IMR-90 (cell line): Measurements from ENCODE around the gene NUP205. TPM values are rescaled to one million over a fixed set of nuclear protein-coding genes. Genes with fewer than 3 reads are reported as not detected.

Experiments
- ATAC-seq: fragments of 200-7000 bp; cut with Tn5 transposase; 2 replicates; pipeline ENCODE4 v1.9.1; 2020; ENCODE audit warnings: low read depth, mild to moderate bottlenecking, moderate library complexity
- BruUV-seq: library from RNA; stranded (reverse); fragments of 400-500 nt; replicated peaks from 2 replicates; lab custom pipeline; 2021; lab: Mats Ljungman, UMichigan
- CTCF ChIA-PET: fragments of 300-600 bp; formaldehyde crosslinking; extraction: SDS; loops from one replicate; lab custom pipeline; 2021; ENCODE audit warnings: antibody characterized with exemption; lab: Yijun Ruan, JAX
- POLR2A ChIA-PET: fragments of 300-600 bp; sonication (Branson Sonifier 250); formaldehyde crosslinking; loops from one replicate; lab custom pipeline; 2022; ENCODE audit warnings: antibody characterized with exemption; ENCODE audit not compliant: unreplicated experiment; lab: Charles Lee
- DNase-seq: peaks from one replicate; pipeline ENCODE4 v3.0.0; 2013
- H2AFZ ChIP-seq: replicated peaks from 2 replicates; pipeline ENCODE3; 2013; ENCODE audit warnings: low read length, mild to moderate bottlenecking; ENCODE audit not compliant: poor library complexity
- H2AK5ac ChIP-seq: 2 replicates; pipeline ENCODE4 v1.6.1; 2013; ENCODE audit warnings: low read depth, low read length, inconsistent platforms
- H2AK9ac ChIP-seq: replicated peaks from 2 replicates; pipeline ENCODE3; 2013; ENCODE audit warnings: mild to moderate bottlenecking, low read depth, low read length, moderate library complexity; ENCODE audit not compliant: poor library complexity
- H2BK120ac ChIP-seq: 2 replicates; pipeline ENCODE4 v1.6.1; 2013; ENCODE audit warnings: low read depth, low read length, inconsistent platforms
- H2BK15ac ChIP-seq: 3 replicates; pipeline ENCODE4 v1.6.1; 2013; ENCODE audit warnings: low read depth, low read length, inconsistent platforms
- H2BK20ac ChIP-seq: 2 replicates; pipeline ENCODE4 v1.6.1; 2013; ENCODE audit warnings: low read depth, mild to moderate bottlenecking, inconsistent platforms, low read length, moderate library complexity
- H2BK5ac ChIP-seq: 2 replicates; pipeline ENCODE4 v1.6.1; 2013; ENCODE audit warnings: mild to moderate bottlenecking, low read depth, low read length, inconsistent platforms; ENCODE audit not compliant: poor library complexity, severe bottlenecking
- H3K14ac ChIP-seq: replicated peaks from 2 replicates; pipeline ENCODE4 v1.6.1; 2013; ENCODE audit warnings: low read depth, low read length, inconsistent platforms
- H3K18ac ChIP-seq: 2 replicates; pipeline ENCODE4 v1.6.1; 2013; ENCODE audit warnings: low read depth, low read length, control low read depth
- H3K23ac ChIP-seq: 2 replicates; pipeline ENCODE4 v1.6.1; 2013; ENCODE audit warnings: low read depth, low read length, inconsistent platforms
- H3K27ac ChIP-seq: 2 replicates; pipeline ENCODE4 v1.5.1; 2013; ENCODE audit warnings: mild to moderate bottlenecking, control low read depth, low read length; ENCODE audit not compliant: insufficient read depth
- H3K27me3 ChIP-seq: 2 replicates; pipeline ENCODE4 v1.6.1; 2013; ENCODE audit warnings: low read length; ENCODE audit not compliant: control insufficient read depth, insufficient read depth
- H3K36me3 ChIP-seq: 2 replicates; pipeline ENCODE4 v1.6.1; 2013; ENCODE audit warnings: low read length, mixed read lengths; ENCODE audit not compliant: control insufficient read depth, insufficient read depth
- H3K4ac ChIP-seq: 2 replicates; pipeline ENCODE4 v1.6.1; 2013; ENCODE audit warnings: low read depth, low read length, inconsistent platforms
- H3K4me1 ChIP-seq: 2 replicates; pipeline ENCODE4 v1.6.1; 2013; ENCODE audit warnings: low read length, mixed read lengths; ENCODE audit not compliant: control insufficient read depth, insufficient read depth
- H3K4me2 ChIP-seq: 2 replicates; pipeline ENCODE4 v1.6.1; 2013; ENCODE audit warnings: low read depth, mild to moderate bottlenecking, control low read depth, low read length, moderate library complexity
- H3K4me3 ChIP-seq: 2 replicates; pipeline ENCODE4 v1.5.1; 2013; ENCODE audit warnings: low read depth, mild to moderate bottlenecking, control low read depth, low read length, moderate library complexity; ENCODE audit not compliant: insufficient read depth
- H3K56ac ChIP-seq: 2 replicates; pipeline ENCODE4 v1.6.1; 2013; ENCODE audit warnings: low read length, inconsistent platforms; ENCODE audit not compliant: insufficient read depth; ENCODE audit errors: extremely low read depth
- H3K79me1 ChIP-seq, 2 experiments: 2 replicates each; pipeline ENCODE4 v1.6.1; 2013; ENCODE audit warnings: low read length in 2 of 2, inconsistent platforms in 1 of 2, low read depth in 1 of 2
- H3K9ac ChIP-seq: 2 replicates; pipeline ENCODE4 v1.6.1; 2013; ENCODE audit warnings: low read depth, low read length, control low read depth
- H3K9me1 ChIP-seq: 2 replicates; pipeline ENCODE4 v1.6.1; 2013; ENCODE audit warnings: low read length, inconsistent platforms; ENCODE audit not compliant: insufficient read depth
- H3K9me3 ChIP-seq: 2 replicates; pipeline ENCODE4 v1.6.1; 2013; ENCODE audit warnings: low read length; ENCODE audit not compliant: control insufficient read depth, insufficient read depth
- H4K20me1 ChIP-seq: 2 replicates; pipeline ENCODE4 v1.6.1; 2013; ENCODE audit warnings: low read length, inconsistent platforms; ENCODE audit not compliant: insufficient read depth
- H4K5ac ChIP-seq: 2 replicates; pipeline ENCODE4 v1.6.1; 2013; ENCODE audit warnings: mild to moderate bottlenecking, low read depth, low read length, control low read depth
- H4K8ac ChIP-seq, 2 experiments: 2 replicates each; pipeline ENCODE4 v1.6.1; 2013; ENCODE audit warnings: low read depth in 2 of 2, low read length in 2 of 2, control low read depth in 1 of 2, inconsistent platforms in 1 of 2
- H4K91ac ChIP-seq: 2 replicates; pipeline ENCODE4 v1.6.1; 2013; ENCODE audit warnings: low read depth, low read length, inconsistent platforms; ENCODE audit not compliant: insufficient read depth
- MAFK ChIP-seq: IDR thresholded peaks from 2 replicates; pipeline ENCODE4 v1.6.1; 2012; ENCODE audit warnings: low read depth, low read length, improper control_type of control experiment
- SMC3 ChIP-seq: fragments of 150-350 bp; IDR thresholded peaks from 2 replicates; pipeline ENCODE4 v1.6.1; 2016; ENCODE audit warnings: low read depth, mild to moderate bottlenecking, antibody characterized with exemption, low read length, moderate library complexity
- WGBS, 2 experiments: methylation state at CpG; one replicate each; pipeline versions ENCODE4 v1.1.5 to v1.1.7; 2013; ENCODE audit warnings: missing lambda C conversion rate in 2 of 2; ENCODE audit not compliant: insufficient read length in 1 of 2; ENCODE audit errors: extremely low coverage in 2 of 2; 5-methylcytosine and 5-hydroxymethylcytosine counted together
- dilution Hi-C: fragments of 300-500 bp; cut with HindIII; formaldehyde crosslinking; loops from one replicate; pipeline ENCODE4 v1.14.3; 2018; ENCODE audit warnings: low sequenced_read_pairs; ENCODE audit not compliant: unreplicated experiment
- in situ Hi-C: fragments of 300-500 bp; cut with MboI; formaldehyde crosslinking; loops from 3 replicates; pipeline ENCODE4 v1.14.3; 2019; ENCODE audit warnings: low sequenced_read_pairs, inconsistent platforms, mixed read lengths
- intact Hi-C: fragments of 100-400 bp; cut with micrococcal nuclease; formaldehyde crosslinking; loops from 2 replicates; pipeline ENCODE4 v1.10.0; 2022
- polyA plus RNA-seq, 3 experiments: library from polyadenylated mRNA; depleted of rRNA; stranded (reverse); fragments of >200 nt; gene quantifications; 2 replicates each; pipeline ENCODE4 v1.2.3, GENCODE V29; 2012; ENCODE audit warnings: low replicate concordance in 1 of 3
- total RNA-seq: library from RNA; depleted of rRNA; stranded (reverse); fragments of >200 nt; gene quantifications from 2 replicates; pipeline ENCODE4 v1.2.3, GENCODE V29; 2012

NUP205 gene
- total and polyA plus RNA-seq, 2 of the 4 experiments (the other 2 are of a cell fraction) = 29.5 to 84.6 TPM

DNA sequence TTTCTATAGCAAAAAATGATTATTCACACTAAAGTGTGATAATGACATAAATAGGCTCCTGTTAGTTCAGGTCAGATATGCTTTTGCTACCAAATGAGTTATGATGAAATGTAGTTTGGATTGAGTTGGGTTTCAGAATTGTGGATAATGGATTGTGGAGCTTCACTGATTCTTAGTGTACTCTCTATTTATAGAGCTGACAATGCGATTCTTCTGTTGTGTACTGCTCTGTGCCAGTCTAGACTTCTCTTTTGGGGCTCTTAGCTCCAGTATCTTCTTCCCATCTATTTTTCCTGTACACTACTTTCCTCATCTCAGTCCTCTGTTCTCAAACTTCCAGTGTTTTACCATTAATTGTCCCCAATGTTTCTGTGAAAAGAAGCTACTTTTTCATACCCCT lies 112.1 kb downstream of the NUP205 start:
- dilution Hi-C loops (no loop called here), in situ Hi-C loops (loop anchor here (5.0 kb wide), 1 partner anchor 338 kb away; no protein-coding TSS in a partner anchor), intact Hi-C loops (loop anchor here (10.0 kb wide), 2 partner anchors 305 to 1205 kb away; partner anchors contain the start of gene MTPN)
- no peak overlapping the region for H3K56ac ChIP-seq
- H3K9ac ChIP-seq = no peak overlapping the region
- H3K14ac ChIP-seq = peak overlapping the region; percentile 38
- H2AK5ac ChIP-seq = no peak overlapping the region
- TF ChIP-seq MAFK (peak; percentile 58), SMC3 (no peak)
- H3K79me1 ChIP-seq = peaks cover 4 to 57% of the 10 kb centered on the region in 2 experiments
- peaks cover 5% of the 10 kb centered on the region; the same call in 1 of the 2 replicates for H3K9me1 ChIP-seq
- DNase-seq (no peak), ATAC-seq (no peak)
- peaks cover 5% of the 10 kb centered on the region; the same call in 1 of the 2 replicates for H3K36me3 ChIP-seq
- CTCF ChIA-PET = no interaction called here
- 83% methylated on average over 1 of the region's 1 CpG; no CpG with 5 or more reads in 1 of the 2 experiments for WGBS, 2 experiments
- no peak overlapping the region for H2AK9ac ChIP-seq
- H2BK20ac ChIP-seq = no peak overlapping the region
- peak overlapping the region; percentile 3; the same call in 1 of the 2 replicates for H3K18ac ChIP-seq
- H2AFZ ChIP-seq = no peak overlapping the region
- H4K20me1 ChIP-seq = peaks cover 33% of the 10 kb centered on the region
- no peaks in the 10 kb centered on the region for H3K9me3 ChIP-seq
- no peak overlapping the region for H3K4me3 ChIP-seq
- H3K23ac ChIP-seq = peak overlapping the region; percentile 73; the same call in 1 of the 2 replicates
- no peak overlapping the region for H4K8ac ChIP-seq
- POLR2A ChIA-PET = interaction anchor here (0.5 kb wide), 2 partner anchors 61 to 1864 kb away, joined by 3 to 4 read pairs; no protein-coding TSS in a partner anchor
- H4K91ac ChIP-seq = no peak overlapping the region; the same call in 1 of the 2 replicates
- peak overlapping the region; percentile 20; the same call in 1 of the 2 replicates for H2BK120ac ChIP-seq
- peak overlapping the region; percentile 15; the same call in 1 of the 2 replicates for H3K27ac ChIP-seq
- peak overlapping the region; percentile 62 for H2BK5ac ChIP-seq
- H2BK15ac ChIP-seq = no peak overlapping the region
- peaks cover 11% of the 10 kb centered on the region for H3K4me1 ChIP-seq
- no TSS peak for BruUV-seq
- peak overlapping the region; percentile 75; the same call in 1 of the 2 replicates for H3K4me2 ChIP-seq
- no peak overlapping the region for H4K5ac ChIP-seq
- peak overlapping the region; percentile 23; the same call in 1 of the 2 replicates for H3K4ac ChIP-seq
- H3K27me3 ChIP-seq = no peaks in the 10 kb centered on the region
